HEK293T (cell line): ENCODE data around the gene CCPG1.

Experiments used
- CTCF ChIA-PET: fragments of 350-600 bp; formaldehyde crosslinking; extraction: SDS; loops from one replicate; lab custom pipeline; 2021; ENCODE audit warnings: antibody characterized with exemption, inconsistent platforms; lab: Yijun Ruan, JAX
- POLR2A ChIA-PET: fragments of 350-600 bp; formaldehyde crosslinking; extraction: SDS; loops from one replicate; lab custom pipeline; 2020; ENCODE audit warnings: antibody characterized with exemption, inconsistent platforms; lab: Yijun Ruan, JAX
- DNase-seq: peaks from one replicate; pipeline ENCODE4 v3.0.0; 2012; ENCODE audit warnings: mixed read lengths; ENCODE audit errors: extremely low spot score
- ARNT ChIP-seq: fragments of 450-650 bp; IDR thresholded peaks from 2 replicates; pipeline ENCODE4 v1.6.1; 2017; ENCODE audit warnings: mild to moderate bottlenecking
- BHLHE40 ChIP-seq: fragments of 450-650 bp; IDR thresholded peaks from 2 replicates; pipeline ENCODE4 v1.6.1; 2016; ENCODE audit warnings: mild to moderate bottlenecking, moderate library complexity, borderline replicate concordance
- CTBP1 ChIP-seq: fragments of 450-650 bp; IDR thresholded peaks from 2 replicates; pipeline ENCODE4 v1.6.1; 2016; ENCODE audit warnings: borderline replicate concordance
- ELF4 ChIP-seq: fragments of 450-650 bp; IDR thresholded peaks from 2 replicates; pipeline ENCODE4 v1.6.1; 2017; ENCODE audit warnings: antibody characterized with exemption
- FOXA1 ChIP-seq: fragments of 450-650 bp; IDR thresholded peaks from 2 replicates; pipeline ENCODE4 v1.6.1; 2016; ENCODE audit warnings: mild to moderate bottlenecking
- FOXK2 ChIP-seq: fragments of 450-650 bp; IDR thresholded peaks from 2 replicates; pipeline ENCODE4 v1.6.1; 2016; ENCODE audit warnings: mild to moderate bottlenecking
- FOXM1 ChIP-seq: fragments of 450-650 bp; IDR thresholded peaks from 2 replicates; pipeline ENCODE4 v1.6.1; 2017; ENCODE audit warnings: mild to moderate bottlenecking, borderline replicate concordance
- HDGF ChIP-seq: fragments of 450-650 bp; IDR thresholded peaks from 2 replicates; pipeline ENCODE4 v1.6.1; 2017; ENCODE audit warnings: antibody characterized with exemption, borderline replicate concordance
- L3MBTL2 ChIP-seq: fragments of 450-650 bp; conservative IDR thresholded peaks from 2 replicates; pipeline ENCODE4 v1.6.1; 2016; ENCODE audit warnings: mild to moderate bottlenecking
- LEF1 ChIP-seq: fragments of 450-650 bp; IDR thresholded peaks from 2 replicates; pipeline ENCODE4 v1.6.1; 2017; ENCODE audit warnings: mild to moderate bottlenecking, borderline replicate concordance
- NFRKB ChIP-seq: fragments of 450-650 bp; IDR thresholded peaks from 2 replicates; pipeline ENCODE4 v1.6.1; 2016; ENCODE audit warnings: mild to moderate bottlenecking, moderate library complexity
- SP1 ChIP-seq: fragments of 450-650 bp; IDR thresholded peaks from 2 replicates; pipeline ENCODE4 v1.6.1; 2017
- SUZ12 ChIP-seq: fragments of 450-650 bp; IDR thresholded peaks from 2 replicates; pipeline ENCODE4 v1.6.1; 2016; ENCODE audit warnings: mild to moderate bottlenecking
- TARDBP ChIP-seq: fragments of 450-650 bp; IDR thresholded peaks from 2 replicates; pipeline ENCODE4 v1.6.1; 2016
- ZNF384 ChIP-seq: fragments of 450-650 bp; IDR thresholded peaks from 2 replicates; pipeline ENCODE4 v1.6.1; 2016
- TF ChIP-seq, protein P1 (sequence below): fragments of 450-650 bp; IDR thresholded peaks from 2 replicates; pipeline ENCODE4 v1.6.1; 2016

Gene CCPG1

DNA sequence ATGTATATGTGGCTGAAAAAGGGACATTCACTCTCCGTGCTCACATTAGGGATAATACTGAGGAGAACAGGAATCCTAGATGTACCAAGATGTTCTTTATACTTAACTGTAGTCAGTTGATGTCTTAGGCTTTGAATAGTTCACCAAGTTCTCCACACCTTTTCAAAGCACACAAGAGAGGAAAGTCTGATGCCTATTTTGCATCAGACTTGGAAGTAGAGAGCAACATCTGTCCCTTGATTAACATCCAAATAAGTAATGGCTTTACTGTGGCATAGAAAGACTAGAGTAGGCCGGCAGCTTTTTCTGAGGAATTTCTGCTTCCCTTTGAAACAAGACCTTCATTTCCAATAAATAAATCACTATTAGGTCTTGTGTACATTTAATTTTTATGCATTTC is 55.1 kb downstream of the CCPG1 start:
- TF ChIP-seq FOXK2: no peak
- no peak for TF ChIP-seq L3MBTL2
- TF ChIP-seq, protein P1, sequence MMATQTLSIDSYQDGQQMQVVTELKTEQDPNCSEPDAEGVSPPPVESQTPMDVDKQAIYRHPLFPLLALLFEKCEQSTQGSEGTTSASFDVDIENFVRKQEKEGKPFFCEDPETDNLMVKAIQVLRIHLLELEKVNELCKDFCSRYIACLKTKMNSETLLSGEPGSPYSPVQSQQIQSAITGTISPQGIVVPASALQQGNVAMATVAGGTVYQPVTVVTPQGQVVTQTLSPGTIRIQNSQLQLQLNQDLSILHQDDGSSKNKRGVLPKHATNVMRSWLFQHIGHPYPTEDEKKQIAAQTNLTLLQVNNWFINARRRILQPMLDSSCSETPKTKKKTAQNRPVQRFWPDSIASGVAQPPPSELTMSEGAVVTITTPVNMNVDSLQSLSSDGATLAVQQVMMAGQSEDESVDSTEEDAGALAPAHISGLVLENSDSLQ: no peak
- TF ChIP-seq NFRKB: no peak
- no peak for TF ChIP-seq ZNF384
- no peak for TF ChIP-seq FOXA1
- TF ChIP-seq HDGF: no peak
- no peak for TF ChIP-seq ARNT
- no peak for TF ChIP-seq SP1
- no peak for TF ChIP-seq TARDBP
- TF ChIP-seq FOXM1: no peak
- no peak for TF ChIP-seq SUZ12
- TF ChIP-seq CTBP1: no peak
- no peak for TF ChIP-seq ELF4
- no peak for TF ChIP-seq LEF1
- TF ChIP-seq BHLHE40: no peak
- POLR2A ChIA-PET: no interaction called here
- CTCF ChIA-PET: no interaction called here
- DNase-seq: no peak

DNA sequence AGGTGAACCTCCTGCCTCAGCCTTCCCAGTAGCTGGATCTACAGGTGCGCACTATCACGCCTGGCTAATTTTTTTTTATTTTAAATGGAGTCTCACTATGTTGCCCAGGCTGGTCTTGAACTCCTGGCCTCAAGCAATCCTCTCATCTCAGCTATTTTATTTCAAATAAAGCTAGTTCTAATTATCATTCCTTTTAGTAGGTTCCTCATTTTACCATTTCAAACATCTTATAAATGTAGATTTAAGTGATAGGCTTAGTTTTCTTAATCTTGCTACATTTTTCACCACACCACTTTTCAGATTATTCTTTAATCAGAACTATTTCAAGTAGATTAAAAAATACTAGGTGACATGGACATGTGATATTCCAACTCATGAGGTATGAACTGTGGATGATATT is 58.9 kb downstream of the CCPG1 start:
- ChIA-PET CTCF (no interaction called here), POLR2A (no interaction called here)
- TF ChIP-seq SUZ12: no peak
- TF ChIP-seq L3MBTL2: no peak
- no peak for TF ChIP-seq BHLHE40
- no peak for TF ChIP-seq ARNT
- no peak for TF ChIP-seq TARDBP
- TF ChIP-seq SP1: no peak
- TF ChIP-seq, protein P1: no peak
- TF ChIP-seq ZNF384: no peak
- TF ChIP-seq NFRKB: no peak
- TF ChIP-seq ELF4: no peak
- no peak for TF ChIP-seq FOXK2
- no peak for TF ChIP-seq LEF1
- no peak for TF ChIP-seq CTBP1
- no peak for TF ChIP-seq FOXA1
- no peak for TF ChIP-seq HDGF
- TF ChIP-seq FOXM1: no peak
- DNase-seq: no peak

DNA sequence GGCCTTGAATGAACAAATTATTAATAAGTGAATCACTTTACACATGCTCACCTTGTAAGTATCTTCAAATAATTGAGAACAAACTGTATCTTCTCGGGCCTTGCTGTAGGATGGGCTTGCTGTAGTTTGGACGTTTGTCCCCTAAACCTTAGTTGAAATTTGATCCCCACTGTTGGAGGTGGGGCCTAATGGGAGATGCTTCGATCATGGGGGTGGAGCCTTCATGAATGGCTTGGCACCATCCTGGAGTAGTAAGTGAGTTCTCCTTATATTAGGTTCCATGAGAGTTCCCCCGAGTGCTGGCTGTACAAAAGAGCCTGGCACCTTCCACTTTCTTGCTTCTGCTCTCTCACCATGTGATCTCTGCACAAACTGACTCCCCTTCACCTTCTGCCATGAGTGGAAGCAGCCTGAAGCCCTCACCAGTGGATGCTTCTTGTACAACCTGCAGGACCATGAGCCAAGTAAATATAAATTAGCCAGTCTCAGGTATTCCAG is 59.8 kb downstream of the CCPG1 start:
- ChIA-PET CTCF (no interaction called here), POLR2A (no interaction called here)
- DNase-seq: no peak
- TF ChIP-seq ARNT (no peak), CTBP1 (no peak), SUZ12 (no peak), FOXK2 (no peak), L3MBTL2 (no peak), BHLHE40 (no peak)
- TF ChIP-seq, protein P1: no peak

DNA sequence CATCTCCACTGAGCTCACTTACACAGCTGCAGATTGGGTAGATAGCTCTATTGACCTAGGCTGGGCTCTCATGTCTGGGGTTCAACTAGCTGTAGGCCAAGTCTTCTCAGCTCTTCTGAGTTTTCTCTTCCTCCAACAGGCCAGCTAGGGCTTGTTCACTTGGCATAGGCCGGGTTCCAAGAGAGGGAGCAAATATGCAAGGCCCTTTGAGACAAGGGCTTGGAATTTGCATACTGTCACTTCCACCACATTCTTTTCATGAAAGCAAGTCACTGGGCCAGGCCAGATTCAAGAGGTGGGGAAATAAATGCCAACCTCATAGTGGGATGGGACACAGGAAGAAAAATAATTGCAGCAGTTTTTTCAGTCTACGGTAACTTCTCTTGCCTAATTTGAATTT is 64.0 kb downstream of the CCPG1 start:
- POLR2A ChIA-PET: no interaction called here
- DNase-seq: no peak
- TF ChIP-seq ARNT (no peak), NFRKB (no peak), ELF4 (no peak), FOXA1 (no peak), LEF1 (no peak), BHLHE40 (no peak), HDGF (no peak), SUZ12 (no peak), L3MBTL2 (no peak), ZNF384 (no peak), SP1 (no peak)
- TF ChIP-seq, protein P1: no peak
- CTCF ChIA-PET: no interaction called here

DNA sequence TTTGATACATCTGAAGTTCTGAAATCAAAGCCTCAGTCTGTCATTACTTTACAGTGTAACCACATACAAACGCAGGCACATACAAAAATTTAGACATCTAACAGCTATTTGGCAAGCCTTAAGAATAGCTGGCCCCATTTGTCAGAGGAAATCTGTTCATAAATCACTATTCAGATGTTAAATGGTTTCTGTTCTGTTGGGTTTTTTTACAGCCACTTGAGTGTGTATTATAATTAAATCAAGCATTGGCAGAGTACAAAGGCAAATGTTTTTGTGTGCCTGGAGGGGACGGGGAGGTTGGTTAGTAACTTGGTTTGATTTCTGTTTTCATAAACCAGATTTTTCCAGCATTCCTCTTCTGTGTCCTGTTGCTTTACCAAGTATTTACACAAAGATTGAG is 65.0 kb downstream of the CCPG1 start:
- ChIA-PET POLR2A (no interaction called here), CTCF (no interaction called here)
- no peak for TF ChIP-seq ZNF384
- no peak for TF ChIP-seq FOXA1
- no peak for TF ChIP-seq SP1
- TF ChIP-seq L3MBTL2: no peak
- TF ChIP-seq, protein P1: no peak
- no peak for TF ChIP-seq NFRKB
- no peak for TF ChIP-seq ARNT
- no peak for TF ChIP-seq LEF1
- no peak for TF ChIP-seq BHLHE40
- TF ChIP-seq TARDBP: no peak
- TF ChIP-seq FOXM1: no peak
- no peak for DNase-seq
